Fibroblast of lung (primary cell): ENCODE measurements around the gene ZKSCAN1.

ENCODE experiments used
- CTCF ChIP-seq, 2 donors: IDR thresholded peaks in 1 of 2; conservative IDR thresholded peaks in 1 of 2; 1 replicate in 1 of 2; 2 replicates in 1 of 2; pipeline ENCODE4 v1.5.1; 2011 to 2012; ENCODE audit warnings: low read length in 2 of 2, control low read depth in 1 of 2, inconsistent platforms in 1 of 2, low read depth in 1 of 2, mild to moderate bottlenecking in 1 of 2
- EZH2 ChIP-seq: IDR thresholded peaks from 2 replicates; pipeline ENCODE4 v1.5.1; 2012; ENCODE audit warnings: low read length, control low read depth, mild to moderate bottlenecking; ENCODE audit errors: missing control alignments

- no peak for TF ChIP-seq CTCF (conservative IDR thresholded peaks at IDR 0.05 in 1 of 2, IDR thresholded peaks at IDR 0.05 in 1 of 2; ENCODE audit: low read depth in 1 of 2, low read length in 2 of 2)
- no peak for TF ChIP-seq EZH2
Measured at GRCh38 chr7:100072462-100072861, 57.1 kb downstream of the ZKSCAN1 start.
